GM12892 (cell line): Measurements from ENCODE around the gene EXOSC5.

Experiments
- DNase-seq: peaks from one replicate; pipeline ENCODE4 v3.0.0; 2011; ENCODE audit not compliant: insufficient read length
- FAIRE-seq: peaks from 2 replicates; lab custom pipeline; 2011; peaks lifted over from hg19 to GRCh38; lab: Jason Lieb, UNC
- POLR2A ChIP-seq: IDR thresholded peaks from 2 replicates; pipeline ENCODE4 v1.6.1; 2011; ENCODE audit warnings: low read depth, low read length, control low read depth
- POLR2AphosphoS5 ChIP-seq: IDR thresholded peaks from 2 replicates; pipeline ENCODE4 v1.6.1; 2011; ENCODE audit warnings: low read depth, low read length, control low read depth
- TAF1 ChIP-seq: IDR thresholded peaks from 2 replicates; pipeline ENCODE4 v1.6.1; 2011; ENCODE audit warnings: low read depth, mild to moderate bottlenecking, control low read depth, low read length, borderline replicate concordance

Gene EXOSC5

GRCh38 chr19:41369769-41370168 lies 27.4 kb downstream of the EXOSC5 start:
- DNase-seq (no peak), FAIRE-seq (no peak)
- TF ChIP-seq TAF1 (no peak), POLR2A (no peak), POLR2AphosphoS5 (no peak)

DNA sequence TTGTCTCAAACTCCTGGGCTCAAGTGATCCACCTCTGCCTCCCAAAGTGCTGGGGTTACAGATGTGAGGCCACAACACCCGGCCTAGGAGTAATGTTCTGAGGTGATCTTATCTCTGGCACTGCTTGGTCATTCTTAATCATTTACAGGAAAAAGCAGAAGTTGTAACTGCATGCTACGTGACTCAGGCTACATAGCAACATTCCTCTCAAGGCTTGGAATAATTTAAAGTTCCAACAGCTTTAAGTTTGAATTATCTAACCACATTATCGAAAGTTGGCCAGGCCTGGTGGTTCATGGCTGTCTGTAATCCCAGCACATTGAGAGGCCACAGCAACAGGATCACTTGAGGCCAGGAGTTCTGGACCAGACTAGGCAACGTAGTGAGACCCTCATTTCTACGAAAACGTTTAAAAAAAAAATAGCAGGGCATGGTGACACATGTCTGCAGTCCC lies 29.3 kb downstream of the EXOSC5 start:
- DNase-seq = no peak
- TF ChIP-seq POLR2AphosphoS5 = no peak
- FAIRE-seq = no peak

GRCh38 chr19:41366089-41366488 lies 31.1 kb downstream of the EXOSC5 start:
- DNase-seq = no peak
- no peak for FAIRE-seq
- TF ChIP-seq TAF1 (no peak), POLR2AphosphoS5 (no peak)

DNA sequence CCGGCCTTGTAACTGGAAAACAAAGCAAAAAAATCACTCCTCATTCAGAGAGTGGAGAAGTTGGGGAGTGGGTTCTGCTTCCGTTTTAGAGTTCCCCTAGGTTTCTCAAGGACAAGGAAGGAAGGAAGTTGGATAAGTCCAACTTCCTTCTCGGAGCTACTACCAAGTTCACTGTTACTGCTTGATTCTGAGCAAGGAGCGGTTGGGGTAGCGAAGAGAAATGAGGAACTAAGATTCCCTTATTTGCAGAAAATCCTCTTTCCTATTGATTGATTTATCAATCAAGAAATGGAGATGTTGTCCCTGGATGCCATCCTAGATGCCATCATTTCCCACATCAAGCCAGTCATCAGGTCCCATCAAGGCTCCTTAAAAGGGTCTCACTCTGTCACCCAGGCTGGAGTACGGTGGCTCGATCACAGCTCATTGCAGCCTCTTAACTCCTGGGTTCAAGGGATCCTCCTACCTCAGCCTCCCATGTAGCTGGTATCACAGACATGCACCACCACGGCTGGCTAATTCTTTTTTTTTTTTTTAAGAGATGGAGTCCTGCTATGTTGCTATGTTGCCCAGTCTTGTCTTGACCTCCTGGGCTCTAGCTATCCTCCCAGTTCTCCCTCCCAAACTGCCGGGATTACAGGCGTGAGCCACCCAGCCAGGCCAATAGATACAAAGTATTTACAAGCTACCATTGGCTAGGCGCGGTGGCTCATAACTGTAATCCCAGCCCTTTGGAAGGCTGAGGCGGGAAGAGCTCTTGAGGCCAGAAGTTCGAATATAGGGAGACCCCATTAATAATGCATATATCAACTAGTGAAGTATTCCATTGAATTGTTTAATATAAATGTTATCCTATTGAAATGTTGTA lies 32.4 kb downstream of the EXOSC5 start:
- TF ChIP-seq POLR2AphosphoS5 = peak; percentile 11; the same call in 1 of the 2 replicates
- no peak for TF ChIP-seq TAF1
- FAIRE-seq = peak; percentile 33
- DNase-seq = no peak

DNA sequence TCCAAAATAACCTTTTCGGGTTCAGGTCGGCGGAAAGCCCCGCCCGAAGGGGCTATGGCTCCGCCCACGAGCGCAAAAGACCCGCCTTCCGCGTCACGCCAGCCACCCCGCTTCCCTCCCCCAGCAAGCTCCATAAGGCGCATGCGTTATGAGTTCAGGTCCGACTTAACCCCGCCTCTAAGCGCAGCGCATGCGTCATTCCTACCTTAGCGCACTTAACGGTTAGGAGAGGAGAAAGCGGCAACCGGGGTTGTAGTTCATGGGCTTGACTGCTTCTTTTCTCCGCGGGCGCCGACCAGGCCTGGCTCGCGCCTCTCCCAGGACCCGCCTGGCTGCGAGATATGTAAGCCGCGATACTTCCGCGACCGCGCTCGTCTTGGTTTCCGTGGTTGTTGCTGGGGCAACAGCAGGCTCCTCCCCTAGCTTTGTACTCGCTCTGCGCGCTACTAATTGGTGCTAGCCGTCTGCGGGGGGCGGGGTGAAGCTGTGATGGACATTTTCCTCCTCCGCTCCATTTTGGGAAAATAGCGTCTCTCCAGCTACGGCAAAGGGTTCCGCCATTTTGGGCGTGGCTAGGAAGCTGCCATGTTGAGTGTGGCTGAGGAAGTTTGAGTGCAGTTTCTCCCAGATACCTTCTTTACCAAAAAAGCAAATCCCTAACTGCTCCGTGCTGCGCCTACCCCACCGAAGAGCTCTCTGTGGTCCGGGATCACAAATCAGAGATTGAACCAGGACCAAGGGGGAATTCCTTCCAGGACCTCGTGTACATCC lies 33.2 kb downstream of the EXOSC5 start, which contains the start of gene B9D2:
Gene B9D2 (minus strand): TSS at position 397 of the 771 bp plus-strand sequence. CDS start 630 bp downstream, outside the sequence.
- DNase-seq = peak; percentile 89
- FAIRE-seq = peak; percentile 97
- peak; percentile 75 for TF ChIP-seq POLR2AphosphoS5
- TF ChIP-seq TAF1 = no peak; the same call in 1 of the 2 replicates
- TF ChIP-seq POLR2A = peak; percentile 86

DNA sequence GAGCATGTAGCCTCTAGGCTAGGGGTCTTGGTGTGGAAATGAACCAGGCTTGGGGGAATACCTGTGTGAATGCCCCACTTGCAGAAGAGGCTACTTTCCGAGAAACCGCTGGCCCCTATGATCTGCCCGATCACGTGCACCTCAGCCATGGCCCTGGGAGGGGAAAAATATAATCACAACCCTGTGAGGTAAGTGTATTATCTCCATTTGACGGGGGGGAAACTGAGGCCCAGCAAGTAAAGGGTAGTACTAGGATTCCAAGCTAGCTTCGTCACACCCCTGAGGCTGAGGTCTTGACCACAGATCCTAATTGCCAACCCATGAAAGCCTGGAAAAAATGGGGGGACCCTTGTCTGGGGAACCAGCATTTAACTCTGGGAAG lies 33.8 kb downstream of the EXOSC5 start:
- no peak for TF ChIP-seq POLR2A
- no peak for TF ChIP-seq POLR2AphosphoS5
- no peak for TF ChIP-seq TAF1
- DNase-seq (no peak), FAIRE-seq (no peak)

DNA sequence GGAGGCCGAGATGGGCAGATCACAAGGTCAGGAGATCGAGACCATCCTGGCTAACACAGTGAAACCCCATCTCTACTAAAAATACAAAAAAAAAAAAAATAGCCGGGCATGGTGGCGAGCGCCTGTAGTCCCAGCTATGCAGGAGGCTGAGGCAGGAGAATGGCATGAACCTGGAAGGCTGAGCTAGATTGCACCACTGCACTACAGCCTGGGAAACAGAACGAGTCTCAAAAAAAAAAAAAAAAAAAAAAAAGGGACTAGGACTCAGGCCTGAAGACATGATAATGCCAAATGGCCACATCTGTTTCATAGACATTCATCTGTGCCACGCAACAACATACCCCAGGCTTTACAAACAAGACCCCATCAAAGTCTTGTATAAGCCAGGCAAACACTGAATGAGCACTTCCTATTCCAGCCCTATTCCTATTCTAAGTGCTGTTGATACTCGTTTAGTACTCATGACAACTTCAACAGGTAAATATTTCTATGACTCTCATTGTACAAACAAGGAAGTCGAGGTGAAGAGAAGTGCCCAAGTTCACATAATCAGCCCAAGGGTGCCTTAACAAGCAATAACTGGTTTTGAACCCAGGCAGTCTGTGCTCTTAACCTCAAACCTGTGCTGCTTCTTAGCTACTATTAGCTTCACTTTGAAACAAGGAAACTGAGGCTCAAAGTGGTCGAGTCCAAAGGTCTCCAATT lies 34.9 kb downstream of the EXOSC5 start:
- DNase-seq (no peak), FAIRE-seq (no peak)
- TF ChIP-seq POLR2AphosphoS5 = no peak
- no peak for TF ChIP-seq POLR2A
- TF ChIP-seq TAF1 = no peak

GRCh38 chr19:41359741-41360140 lies 37.4 kb downstream of the EXOSC5 start:
- FAIRE-seq (no peak), DNase-seq (no peak)
- TF ChIP-seq TAF1 (no peak), POLR2A (no peak), POLR2AphosphoS5 (no peak)

- no peak for TF ChIP-seq TAF1
- no peak for TF ChIP-seq POLR2A
- no peak for TF ChIP-seq POLR2AphosphoS5
- DNase-seq (no peak), FAIRE-seq (no peak)
These were observed 39.4 kb downstream of the EXOSC5 start for GRCh38 chr19:41357746-41358145.

GRCh38 chr19:41356984-41357739 lies 40.0 kb downstream of the EXOSC5 start:
- TF ChIP-seq TAF1 (no peak), POLR2AphosphoS5 (no peak), POLR2A (no peak)
- FAIRE-seq (no peak), DNase-seq (no peak)

GRCh38 chr19:41355802-41356201 lies 41.4 kb downstream of the EXOSC5 start:
- no peak for TF ChIP-seq POLR2A
- no peak for TF ChIP-seq TAF1
- TF ChIP-seq POLR2AphosphoS5 = no peak
- FAIRE-seq (no peak), DNase-seq (no peak)
